D721Med (cell line): Measurements from ENCODE around the gene HDDC3.

ENCODE experiments used
- DNase-seq: peaks from one replicate; pipeline ENCODE4 v3.0.0; 2011; ENCODE audit warnings: low spot score; ENCODE audit not compliant: insufficient read length
- FAIRE-seq: peaks from 2 replicates; lab custom pipeline; 2011; peaks lifted over from hg19 to GRCh38; lab: Jason Lieb, UNC
- TF ChIP-seq, protein P1 (sequence below): IDR thresholded peaks from 2 replicates; pipeline ENCODE4 v1.5.1; 2012; ENCODE audit warnings: mild to moderate bottlenecking, control low read depth; ENCODE audit not compliant: insufficient read depth; ENCODE audit errors: missing control alignments

HDDC3 gene

GRCh38 chr15:90892023-90892422, 40.3 kb downstream of the HDDC3 start:
- FAIRE-seq = no peak
- TF ChIP-seq, protein P1, sequence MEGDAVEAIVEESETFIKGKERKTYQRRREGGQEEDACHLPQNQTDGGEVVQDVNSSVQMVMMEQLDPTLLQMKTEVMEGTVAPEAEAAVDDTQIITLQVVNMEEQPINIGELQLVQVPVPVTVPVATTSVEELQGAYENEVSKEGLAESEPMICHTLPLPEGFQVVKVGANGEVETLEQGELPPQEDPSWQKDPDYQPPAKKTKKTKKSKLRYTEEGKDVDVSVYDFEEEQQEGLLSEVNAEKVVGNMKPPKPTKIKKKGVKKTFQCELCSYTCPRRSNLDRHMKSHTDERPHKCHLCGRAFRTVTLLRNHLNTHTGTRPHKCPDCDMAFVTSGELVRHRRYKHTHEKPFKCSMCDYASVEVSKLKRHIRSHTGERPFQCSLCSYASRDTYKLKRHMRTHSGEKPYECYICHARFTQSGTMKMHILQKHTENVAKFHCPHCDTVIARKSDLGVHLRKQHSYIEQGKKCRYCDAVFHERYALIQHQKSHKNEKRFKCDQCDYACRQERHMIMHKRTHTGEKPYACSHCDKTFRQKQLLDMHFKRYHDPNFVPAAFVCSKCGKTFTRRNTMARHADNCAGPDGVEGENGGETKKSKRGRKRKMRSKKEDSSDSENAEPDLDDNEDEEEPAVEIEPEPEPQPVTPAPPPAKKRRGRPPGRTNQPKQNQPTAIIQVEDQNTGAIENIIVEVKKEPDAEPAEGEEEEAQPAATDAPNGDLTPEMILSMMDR = no peak

GRCh38 chr15:90891346-90891949, 40.9 kb downstream of the HDDC3 start:
- DNase-seq (no peak), FAIRE-seq (no peak)
- TF ChIP-seq, protein P1 = no peak

More at GRCh38 chr15:90892023-90892422, 40.3 kb downstream of the HDDC3 start:
- DNase-seq = no peak

DNA sequence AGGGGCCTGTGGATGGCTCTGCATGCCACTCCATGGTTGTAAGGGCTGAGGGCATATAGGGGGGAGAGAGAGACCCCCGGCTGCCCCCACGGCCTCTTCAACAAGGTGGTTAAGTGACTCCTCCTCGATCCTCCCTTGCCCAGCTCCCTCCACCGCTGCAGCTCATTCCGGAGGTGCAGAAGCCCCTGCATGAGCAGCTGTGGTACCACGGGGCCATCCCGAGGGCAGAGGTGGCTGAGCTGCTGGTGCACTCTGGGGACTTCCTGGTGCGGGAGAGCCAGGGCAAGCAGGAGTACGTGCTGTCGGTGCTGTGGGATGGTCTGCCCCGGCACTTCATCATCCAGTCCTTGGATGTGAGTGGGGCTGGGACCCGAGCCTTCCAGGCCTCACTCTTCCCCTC, 41.5 kb downstream of the HDDC3 start:
- TF ChIP-seq, protein P1 = no peak
- FAIRE-seq (no peak), DNase-seq (no peak)

DNA sequence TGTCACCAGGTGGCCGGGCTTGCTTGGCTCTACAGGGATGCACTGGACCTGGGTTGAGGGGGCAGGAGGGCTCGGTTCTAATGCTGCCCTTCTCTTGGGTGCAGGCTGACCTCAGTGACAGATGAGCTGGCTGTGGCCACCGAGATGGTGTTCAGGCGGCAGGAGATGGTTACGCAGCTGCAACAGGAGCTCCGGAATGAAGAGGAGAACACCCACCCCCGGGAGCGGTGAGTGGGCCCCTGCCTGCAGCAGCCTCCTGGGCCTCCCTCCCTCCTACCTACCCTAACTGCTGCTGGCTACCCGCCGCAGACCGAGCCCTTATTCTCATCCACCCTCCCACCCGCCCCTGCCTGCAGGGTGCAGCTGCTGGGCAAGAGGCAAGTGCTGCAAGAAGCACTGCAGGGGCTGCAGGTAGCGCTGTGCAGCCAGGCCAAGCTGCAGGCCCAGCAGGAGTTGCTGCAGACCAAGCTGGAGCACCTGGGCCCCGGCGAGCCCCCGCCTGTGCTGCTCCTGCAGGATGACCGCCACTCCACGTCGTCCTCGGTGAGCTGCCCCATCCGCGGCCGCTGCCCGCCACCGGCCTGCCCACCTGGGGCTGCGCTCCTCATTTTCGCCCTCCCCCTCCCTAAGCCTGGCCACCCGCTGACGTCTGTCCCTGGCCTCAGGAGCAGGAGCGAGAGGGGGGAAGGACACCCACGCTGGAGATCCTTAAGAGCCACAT, 42.5 kb downstream of the HDDC3 start:
- DNase-seq (no peak), FAIRE-seq (no peak)
- TF ChIP-seq, protein P1 = no peak

DNA sequence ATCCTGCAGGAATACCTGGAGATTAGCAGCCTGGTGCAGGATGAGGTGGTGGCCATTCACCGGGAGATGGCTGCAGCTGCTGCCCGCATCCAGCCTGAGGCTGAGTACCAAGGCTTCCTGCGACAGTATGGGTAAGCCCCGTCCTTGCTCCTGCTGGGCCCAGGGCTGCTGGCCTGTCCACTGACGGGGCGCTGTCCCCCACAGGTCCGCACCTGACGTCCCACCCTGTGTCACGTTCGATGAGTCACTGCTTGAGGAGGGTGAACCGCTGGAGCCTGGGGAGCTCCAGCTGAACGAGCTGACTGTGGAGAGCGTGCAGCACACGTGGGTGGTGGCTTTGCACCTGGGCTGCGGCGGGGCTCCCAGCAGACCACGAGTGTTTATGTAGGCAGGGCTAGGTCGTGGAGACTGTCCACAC, 43.0 kb downstream of the HDDC3 start:
- no peak for FAIRE-seq
- DNase-seq = no peak
- TF ChIP-seq, protein P1 = no peak

DNA sequence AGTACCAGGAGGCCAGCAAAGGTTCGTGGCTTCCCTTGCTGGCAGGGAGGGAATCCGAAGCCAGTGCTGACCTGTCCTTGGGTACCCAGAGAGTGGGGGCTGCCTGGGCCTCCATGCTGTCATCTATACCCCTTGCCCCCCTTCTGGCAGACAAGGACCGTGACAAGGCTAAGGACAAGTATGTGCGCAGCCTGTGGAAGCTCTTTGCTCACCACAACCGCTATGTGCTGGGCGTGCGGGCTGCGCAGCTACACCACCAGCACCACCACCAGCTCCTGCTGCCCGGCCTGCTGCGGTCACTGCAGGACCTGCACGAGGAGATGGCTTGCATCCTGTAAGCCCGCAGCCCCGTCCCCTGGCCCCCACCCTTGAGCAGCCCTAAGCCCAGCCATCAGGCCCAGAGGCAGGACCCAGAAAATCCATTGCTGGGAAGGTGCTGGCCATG, 45.3 kb downstream of the HDDC3 start:
- no peak for FAIRE-seq
- TF ChIP-seq, protein P1 = no peak

DNA sequence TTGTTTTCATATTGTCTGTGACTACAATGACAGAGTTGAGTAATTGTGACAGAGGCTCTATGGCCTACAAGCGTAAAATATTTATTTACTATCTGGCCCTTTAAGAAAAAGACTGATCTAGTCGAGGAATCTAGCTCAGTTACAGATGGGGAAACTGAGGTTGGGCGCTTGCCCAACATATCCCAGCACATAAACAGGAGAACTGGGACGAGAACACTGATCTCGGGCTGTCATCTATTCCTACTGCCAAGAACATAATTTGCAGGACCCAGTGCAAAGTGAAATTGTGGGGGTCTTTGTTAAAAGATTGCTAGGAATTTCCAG, 46.1 kb downstream of the HDDC3 start:
- DNase-seq = no peak
- FAIRE-seq = no peak
- TF ChIP-seq, protein P1 = no peak

More for the DNA sequence above, 45.3 kb downstream of the HDDC3 start:
- DNase-seq = no peak
